Measurements from ENCODE around the gene PRKCE.

- TF ChIP-seq SUZ12 (IDR thresholded peaks at IDR 0.05; ENCODE audit: extremely low read depth, insufficient read depth, insufficient read length) (no peak), YY1 (IDR thresholded peaks at IDR 0.05; ENCODE audit: insufficient read depth, insufficient read length) (no peak)
Measured at GRCh38 chr2:45714679-45715078, 63.2 kb downstream of the PRKCE start.

All from NT2/D1 (cell line).